ENCODE measurements around the gene DNMBP.
"Not testable (repeated sequence)": the region's sequence is repeated elsewhere in the genome, so short reads cannot be mapped to it uniquely, and the experiment has no call there.

DNMBP gene

DNA sequence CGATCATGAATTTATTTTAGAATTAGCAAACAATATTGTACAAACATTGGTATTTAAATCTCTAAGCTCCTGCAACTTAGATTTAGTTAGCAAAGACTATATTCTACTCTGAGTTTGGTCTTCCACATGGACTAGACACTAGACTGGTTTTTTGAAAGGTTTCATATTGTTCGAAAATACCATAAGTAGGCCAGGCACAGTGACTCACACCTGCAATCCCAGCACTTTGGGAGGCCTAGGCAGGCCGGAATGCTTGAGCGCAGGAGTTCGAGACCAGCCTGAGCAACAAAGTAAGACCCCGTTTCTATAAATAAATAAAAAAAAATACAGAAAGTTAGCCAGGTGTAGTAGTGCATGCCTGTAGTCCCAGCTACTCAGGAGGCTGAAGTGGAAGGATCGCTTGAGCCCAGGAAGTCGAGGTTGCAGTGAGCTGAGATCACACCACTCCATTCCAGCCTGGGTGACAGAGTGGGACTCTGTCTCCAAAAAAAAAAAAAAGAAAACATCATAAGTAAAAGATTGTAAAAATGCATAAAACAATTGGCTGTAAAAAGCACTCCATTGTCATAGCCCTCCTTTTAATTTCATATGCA, 154.2 kb downstream of the DNMBP start:
- no peak for DNase-seq

DNA sequence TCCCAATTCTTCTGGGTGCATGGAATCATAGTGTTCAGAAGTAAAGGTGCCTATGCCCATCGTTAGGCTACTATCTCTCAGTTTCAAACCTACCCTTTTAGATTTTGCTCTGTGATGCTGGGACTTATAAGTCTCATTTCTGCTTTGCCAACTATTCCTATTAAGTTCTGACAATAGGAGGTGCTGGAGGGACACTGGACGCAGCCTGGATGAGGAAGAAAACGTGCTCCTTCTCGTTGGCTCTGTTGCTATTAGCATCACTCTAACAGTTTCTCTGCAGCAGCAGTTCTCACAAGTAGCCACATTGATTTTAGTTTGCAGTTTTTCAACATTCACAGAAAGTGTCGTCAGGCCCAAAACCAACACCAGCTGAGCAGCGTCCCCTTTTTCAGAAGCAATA, 154.9 kb downstream of the DNMBP start:
- no peak for DNase-seq

DNA sequence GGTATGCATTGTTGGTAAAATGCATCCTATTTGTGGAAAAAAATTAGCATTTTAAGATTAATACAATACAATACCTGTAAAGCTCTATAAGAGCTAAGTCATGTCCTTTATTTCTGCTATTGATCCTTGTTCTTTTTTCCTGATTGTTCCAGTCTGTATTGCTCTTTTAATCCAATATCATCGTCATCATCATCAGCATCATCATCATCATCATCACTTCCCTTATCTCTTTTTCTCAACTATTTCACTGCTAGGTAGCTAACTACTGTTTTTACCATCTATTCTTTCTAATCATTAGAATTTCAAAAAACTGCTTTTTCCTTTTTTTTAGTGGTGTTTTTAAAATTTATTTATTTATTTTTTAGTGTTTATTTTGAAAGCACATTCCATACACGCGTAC, 156.1 kb downstream of the DNMBP start:
- no peak for DNase-seq

DNA sequence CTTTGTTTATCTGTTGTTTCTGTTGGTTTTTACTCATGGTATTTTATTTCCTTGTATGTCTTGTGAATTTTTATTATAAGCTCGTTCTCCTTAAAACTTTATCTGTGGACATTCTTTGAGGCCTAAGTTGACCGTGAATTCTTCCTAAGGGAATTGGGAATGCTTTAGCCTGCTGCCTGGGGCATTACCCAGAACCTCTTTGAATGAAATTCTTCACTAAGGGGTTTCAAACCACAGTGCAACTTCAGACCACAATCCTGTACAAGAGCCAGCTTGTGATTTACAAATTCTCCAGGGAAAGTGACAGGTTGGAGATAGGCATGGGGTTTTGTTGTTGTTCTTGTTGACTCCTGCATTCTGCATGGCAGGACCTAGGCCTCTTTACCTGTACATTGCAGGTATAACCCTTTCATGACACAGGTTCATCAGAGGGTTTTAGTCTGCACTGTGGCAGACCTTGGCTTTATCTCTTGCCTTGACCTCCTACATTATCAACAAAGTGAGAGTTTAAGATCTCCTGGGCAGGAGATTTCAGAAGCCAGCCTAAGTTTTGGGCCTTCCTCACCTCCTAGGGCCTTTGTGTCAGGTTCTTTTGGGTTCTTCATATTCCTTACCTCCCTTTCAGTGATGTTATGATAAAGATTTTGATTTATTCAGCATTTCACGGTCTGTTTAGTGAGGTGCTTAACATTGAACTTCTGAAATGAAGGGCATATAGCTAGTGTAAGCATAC, 157.1 kb downstream of the DNMBP start:
- no peak for DNase-seq

DNA sequence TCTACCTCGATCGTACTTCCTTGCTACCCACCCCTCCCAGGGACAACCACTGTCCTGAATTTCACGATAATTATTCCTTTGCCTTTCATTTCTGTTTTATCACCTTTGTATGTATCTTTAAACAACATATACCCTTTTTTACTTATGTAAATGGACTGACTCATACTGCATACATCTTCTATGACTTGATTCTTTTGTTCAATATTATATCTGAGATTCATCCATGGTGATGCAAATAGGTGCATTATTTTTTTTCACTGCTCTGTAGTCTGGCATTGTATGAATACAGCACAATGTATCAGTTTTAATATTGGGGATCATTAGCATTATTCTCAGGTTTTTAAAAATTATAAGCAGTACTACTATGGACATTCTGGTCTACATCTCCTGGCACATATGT, 157.9 kb downstream of the DNMBP start:
- DNase-seq: no peak

DNA sequence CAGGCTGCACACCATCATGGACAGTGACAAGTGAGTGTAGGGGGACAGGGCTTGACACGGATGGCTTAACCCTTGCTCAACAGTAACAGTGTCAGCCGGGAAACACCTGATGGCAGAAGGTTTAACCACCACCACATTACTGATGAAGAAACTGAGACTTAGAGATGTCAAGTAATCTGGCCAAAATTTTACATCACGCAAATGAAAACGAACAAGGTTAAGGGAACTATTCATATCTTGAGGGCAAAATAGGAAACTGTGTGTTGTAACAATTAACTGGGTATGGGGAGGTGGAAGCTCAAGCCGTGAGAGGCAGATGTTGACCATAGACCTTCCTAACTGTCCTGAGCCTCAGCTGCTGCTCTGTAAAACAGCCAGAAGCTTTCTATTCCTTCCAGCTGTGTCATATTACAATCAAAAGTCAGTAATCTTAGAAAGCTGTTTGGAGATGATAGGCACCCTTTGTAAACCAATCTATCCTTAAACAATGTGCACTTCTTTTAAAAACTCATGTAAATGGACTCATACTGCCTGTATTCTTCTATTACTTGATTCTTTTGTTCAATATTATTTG, 158.9 kb downstream of the DNMBP start:
- DNase-seq: no peak

DNA sequence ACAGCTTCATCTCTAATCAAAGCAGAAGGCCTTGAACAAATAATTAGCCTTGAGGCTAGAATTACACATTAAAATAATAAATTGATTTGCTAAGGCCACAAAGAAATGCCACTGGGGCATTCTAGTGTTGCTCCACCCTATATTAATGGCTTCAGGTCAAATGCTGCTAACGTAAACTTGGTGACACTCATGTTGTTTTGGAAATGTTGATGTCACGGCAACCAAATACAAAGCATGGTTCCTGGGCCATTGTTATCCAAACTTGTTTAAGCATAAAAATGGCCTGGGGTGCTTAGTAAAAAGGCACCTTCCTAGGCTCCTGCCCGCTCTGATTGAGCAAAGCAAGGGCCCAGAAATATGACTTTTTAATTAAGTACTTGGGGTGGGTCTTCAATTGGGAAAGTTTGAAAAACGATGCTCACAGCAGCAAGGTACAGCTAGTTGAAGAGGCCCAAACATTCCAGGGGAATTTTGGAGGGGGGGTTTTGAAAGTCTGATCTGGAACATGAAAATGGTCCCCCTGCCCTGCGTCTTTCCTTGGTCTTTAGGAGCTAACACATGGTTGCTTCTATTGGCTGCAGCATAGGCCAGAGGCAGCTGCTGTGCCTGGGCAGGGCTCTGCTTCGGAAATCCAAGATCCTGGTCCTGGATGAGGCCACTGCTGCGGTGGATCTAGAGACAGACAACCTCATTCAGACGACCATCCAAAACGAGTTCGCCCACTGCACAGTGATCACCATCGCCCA, 159.6 kb downstream of the DNMBP start:
- DNase-seq: no peak

DNA sequence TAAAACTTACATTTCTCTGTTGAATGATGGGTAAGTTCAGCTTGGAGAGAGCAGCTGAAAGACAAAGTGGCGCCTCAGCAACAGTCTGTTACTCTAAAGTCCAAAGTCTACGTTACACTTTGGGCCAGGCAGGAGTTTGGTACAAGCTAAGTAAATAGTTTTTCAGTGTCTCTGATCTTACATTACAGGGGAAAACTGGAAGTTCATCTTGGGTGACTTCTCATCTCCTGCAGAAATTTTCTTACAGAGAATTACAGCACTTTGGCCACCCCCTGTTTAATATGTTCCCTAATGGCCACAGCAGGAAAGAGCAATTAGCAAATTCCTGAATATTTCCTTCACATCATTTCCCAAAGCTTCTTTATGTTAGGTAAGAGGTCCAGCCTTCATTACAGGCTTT, 160.2 kb downstream of the DNMBP start:
- no peak for DNase-seq

DNA sequence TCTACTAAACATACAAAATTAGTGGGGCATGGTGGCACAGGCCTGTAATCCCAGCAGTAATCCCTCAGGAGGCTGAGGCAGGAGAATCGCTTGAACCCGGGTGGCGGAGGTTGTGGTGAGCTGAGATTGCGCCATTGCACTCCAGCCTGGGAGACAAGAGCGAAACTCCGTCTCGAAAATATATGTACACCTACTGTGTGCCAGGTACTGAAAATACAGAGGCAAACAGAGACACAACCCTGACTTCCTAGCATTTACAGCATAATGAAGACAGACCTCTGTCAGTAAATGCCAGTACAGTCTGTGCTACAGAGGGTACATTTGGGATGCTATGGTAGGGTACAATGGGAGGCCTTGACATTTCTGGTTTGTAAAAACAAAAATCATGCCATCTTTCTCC, 160.7 kb downstream of the DNMBP start:
- no peak for DNase-seq

DNA sequence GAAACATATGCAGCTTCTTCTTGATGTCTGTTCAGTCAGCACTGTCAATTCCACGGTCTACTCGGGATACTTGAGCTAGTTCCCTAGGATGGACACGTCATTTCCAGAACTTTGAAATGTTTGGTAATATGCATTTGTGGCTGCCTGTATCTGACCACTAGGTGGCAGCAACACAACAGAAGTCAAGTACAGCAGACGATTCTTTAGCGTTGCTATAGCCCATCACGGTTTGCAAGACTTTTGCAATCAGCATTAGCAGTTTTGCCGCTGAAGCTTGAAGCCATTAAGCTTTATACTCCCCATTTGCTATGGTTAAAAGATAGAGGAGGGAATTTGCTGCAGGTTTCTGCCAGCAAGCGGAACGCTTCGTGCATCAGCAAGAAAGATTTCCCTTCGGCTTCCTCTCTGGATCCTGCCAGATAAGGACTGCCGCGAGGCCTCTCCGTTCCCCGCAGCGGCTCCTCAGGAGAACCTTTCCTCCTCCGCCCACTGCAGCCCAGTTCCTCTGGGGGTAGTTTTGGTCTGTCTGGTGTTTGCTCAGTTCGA, 163.8 kb downstream of the DNMBP start:
- DNase-seq: no peak

DNA sequence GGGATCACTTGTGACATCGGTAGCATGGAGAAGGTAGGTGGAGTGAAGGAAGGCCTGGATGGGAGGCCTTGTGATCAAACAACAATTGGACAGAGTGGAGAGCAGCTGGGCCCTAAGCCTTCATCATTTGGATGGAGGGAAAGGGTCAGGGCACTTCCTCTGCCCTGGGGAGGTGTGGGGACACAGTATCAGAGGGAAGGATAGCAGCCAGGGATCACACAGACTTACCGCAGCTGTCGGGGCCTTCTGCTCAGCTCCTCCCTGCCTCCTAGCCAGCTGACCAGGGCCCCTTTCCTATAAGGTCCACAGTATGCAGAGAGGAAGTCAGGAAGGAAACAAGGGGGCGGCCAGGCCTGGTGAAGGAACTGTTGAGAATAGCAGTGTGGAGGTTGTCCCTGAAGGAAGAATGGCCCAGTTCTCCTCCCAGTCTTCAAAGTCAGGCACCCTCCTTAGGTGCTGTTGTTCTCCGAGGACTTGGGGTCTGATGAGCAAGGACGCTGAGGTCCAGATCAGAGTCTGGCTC, 165.3 kb downstream of the DNMBP start:
- DNase-seq: no peak

DNA sequence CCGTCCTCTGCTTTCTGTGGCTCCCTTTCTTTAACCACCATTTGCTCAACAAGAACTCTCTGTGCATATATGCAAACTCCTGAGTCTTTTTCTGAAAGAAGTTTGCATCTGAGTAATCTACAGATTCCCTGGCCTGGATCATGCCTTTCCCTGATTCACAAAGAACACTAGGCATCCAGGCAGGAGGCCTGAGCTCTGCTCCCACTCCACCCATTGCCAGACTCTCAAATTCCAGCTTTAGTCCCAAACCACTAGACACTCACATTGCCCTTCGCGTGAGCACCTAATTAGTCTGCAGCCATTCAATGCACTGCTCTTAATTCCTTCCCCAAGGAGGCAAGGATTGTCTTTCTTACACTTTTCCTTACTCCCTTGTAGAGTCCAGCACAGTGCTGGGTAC, 166.4 kb downstream of the DNMBP start:
- no peak for DNase-seq

DNA sequence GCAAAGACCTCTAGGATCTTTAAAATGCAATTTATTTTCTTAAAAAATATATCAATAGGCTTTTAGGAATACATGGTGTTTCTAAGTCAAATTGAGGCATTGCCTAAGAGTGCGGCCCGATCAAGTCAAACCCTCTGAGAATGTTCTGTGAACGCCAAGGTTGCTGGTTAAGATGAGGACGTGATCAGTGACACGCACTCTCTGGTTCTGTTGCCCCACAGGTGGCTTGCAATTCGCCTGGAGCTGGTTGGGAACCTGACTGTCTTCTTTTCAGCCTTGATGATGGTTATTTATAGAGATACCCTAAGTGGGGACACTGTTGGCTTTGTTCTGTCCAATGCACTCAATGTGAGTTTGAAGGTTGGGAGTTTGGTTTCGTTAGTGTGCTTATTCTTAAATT, 168.0 kb downstream of the DNMBP start:
- no peak for DNase-seq

DNA sequence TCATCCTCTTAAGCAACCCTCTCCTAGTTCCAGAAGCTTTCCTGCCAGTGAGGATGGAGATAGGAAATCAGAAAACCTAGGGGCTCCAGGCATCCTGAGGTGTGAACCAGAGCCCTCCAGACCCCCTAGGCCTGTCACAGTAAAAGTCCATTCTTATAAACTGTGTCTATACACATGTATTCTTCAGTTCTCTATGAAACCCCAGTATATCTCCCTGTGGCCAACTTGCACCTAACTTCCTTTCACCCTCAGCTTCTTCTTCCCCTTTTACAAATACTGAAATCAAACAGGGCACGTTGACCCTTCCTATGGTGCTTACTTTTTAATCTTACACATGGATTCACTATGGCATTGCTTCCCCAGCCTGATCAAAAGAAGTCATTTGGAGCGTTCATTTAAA, 168.9 kb downstream of the DNMBP start:
- DNase-seq: not testable (repeated sequence)

DNA sequence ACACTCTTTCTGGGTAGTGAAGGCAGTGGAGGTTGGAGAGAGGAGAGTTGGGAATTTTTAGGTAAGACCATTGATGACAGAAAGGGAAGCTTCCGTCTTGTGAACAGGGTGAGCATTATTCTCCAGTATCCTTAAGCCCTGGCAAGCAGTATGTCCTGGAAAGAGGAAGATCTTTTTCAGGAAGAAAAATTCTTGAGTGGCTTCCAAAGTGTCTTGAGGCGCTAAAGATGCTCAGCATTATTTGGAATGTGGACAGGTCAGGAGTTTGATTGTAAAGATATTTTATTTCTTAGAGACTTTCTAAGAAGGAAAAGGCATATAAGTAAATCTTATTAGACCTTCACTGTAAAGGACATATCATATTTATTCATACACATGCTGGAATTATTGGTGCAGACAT, 173.0 kb downstream of the DNMBP start:
- no peak for DNase-seq

DNA sequence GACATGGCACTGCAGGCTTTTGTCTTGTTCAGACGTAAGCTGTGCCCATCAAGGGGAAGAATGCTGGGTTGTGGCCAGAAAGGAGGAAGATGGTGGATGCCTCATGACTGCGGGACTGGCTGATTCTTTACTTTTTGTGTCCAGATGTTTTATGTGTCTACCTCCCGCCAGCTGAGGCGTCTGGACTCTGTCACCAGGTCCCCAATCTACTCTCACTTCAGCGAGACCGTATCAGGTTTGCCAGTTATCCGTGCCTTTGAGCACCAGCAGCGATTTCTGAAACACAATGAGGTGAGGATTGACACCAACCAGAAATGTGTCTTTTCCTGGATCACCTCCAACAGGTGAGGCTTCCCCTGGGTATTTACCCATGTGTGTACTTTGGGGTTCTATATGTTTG, 173.8 kb downstream of the DNMBP start:
- DNase-seq: no peak

DNA sequence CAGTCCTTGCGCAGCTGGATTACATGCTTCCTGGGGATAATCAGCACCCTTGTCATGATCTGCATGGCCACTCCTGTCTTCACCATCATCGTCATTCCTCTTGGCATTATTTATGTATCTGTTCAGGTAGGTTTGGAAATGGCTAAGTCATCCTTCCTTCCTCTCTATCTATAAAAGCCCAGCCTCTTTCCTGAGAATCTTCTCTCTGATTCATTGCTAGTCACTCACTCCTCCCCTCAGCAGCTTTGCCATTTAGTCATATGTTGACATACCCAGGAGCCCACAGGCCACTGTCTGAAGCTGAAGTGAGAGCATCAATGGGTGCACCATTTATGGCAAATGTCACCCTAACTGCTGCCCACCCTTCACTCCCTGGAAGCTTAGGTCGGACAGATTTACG, 175.3 kb downstream of the DNMBP start:
- DNase-seq: no peak

DNA sequence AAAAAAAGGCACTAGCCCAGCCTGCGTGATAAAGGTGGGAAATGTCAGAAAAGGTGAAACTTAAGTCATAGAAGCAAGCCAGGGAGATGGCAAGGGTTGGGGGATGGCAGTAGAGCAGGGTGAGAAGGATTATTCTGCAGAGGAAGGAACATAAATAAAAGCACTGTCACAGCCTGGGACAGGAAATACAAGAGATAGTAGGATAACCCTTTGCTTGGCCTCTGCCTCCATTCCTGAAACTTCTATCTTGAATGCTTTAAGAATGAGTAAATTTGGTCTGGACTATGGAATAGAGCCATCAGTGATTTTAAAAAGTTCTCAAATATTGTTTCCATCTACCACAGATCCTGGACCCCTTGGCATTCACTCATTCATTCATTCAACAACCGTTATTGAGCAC, 177.3 kb downstream of the DNMBP start:
- DNase-seq: no peak

DNA sequence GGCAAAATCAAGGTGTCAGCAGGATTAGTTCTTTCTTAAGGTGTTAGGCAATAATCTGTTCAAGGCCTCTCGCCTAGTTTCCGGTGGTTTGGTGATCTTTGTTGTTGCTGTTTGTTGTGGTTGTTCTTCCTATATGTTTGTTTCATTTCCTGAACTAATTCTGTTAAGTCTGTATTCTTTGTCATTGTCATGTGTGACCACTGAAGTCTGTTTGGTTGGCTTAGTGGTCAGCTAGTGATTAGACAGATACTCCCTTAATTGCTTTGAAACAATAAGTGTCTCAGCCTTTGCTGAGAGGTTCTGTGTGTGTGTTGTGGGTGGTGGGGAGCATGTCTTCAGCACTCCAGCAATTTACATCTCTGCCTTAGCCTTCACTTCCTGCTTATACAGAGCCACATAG, 181.3 kb downstream of the DNMBP start:
- no peak for DNase-seq

DNA sequence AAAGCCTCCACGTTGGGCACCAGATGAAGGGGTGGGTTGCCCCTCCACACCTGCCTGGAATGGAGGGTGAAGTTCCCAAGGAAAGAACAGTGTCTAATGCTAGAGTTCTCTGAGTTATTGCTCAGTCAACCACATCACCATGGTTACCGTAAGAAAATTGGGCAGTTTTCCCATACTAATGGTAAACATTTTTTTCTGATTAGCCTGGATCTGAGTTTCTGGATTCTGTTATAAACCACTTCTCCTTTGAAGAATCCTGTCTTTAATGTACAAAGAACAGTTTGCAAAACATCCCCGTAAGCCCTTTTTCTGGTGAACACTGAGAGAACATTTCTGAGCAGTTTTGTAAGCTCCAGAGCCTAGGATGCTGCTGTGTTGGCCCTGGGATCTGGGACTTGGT, 181.8 kb downstream of the DNMBP start:
- DNase-seq: no peak
